Lung microvascular endothelial cell (primary cell): ENCODE data around the gene GNG7. TPM values are rescaled to one million over a fixed set of nuclear protein-coding genes. Genes with fewer than 3 reads are reported as not detected.
A peak's percentile ranks its signal among the peaks of the same experiment; 100 is the strongest.
"Not testable (repeated sequence)": the region's sequence is repeated elsewhere in the genome, so short reads cannot be mapped to it uniquely, and the experiment has no call there.

ENCODE experiments used
- DNase-seq, 2 donors: peaks; one replicate each; pipeline versions ENCODE4 v3.0.0 to v3.0.0-alpha.2; 2010; ENCODE audit warnings: low read depth in 2 of 2
- total RNA-seq: library from RNA; depleted of rRNA; stranded (reverse); fragments of >200 nt; gene quantifications from 2 replicates; pipeline ENCODE4 v1.2.1, GENCODE V29; 2014

The GNG7 gene
- total RNA-seq, 1 donor from 2014 or later = 1.2 TPM

- DNase-seq = peak; percentile 94 to 99
Measured at GRCh38 chr19:2578901-2579677, 123.4 kb downstream of the GNG7 start.

GRCh38 chr19:2578391-2578890, 124.1 kb downstream of the GNG7 start:
- peak; percentile 59 to 77 for DNase-seq

- DNase-seq = no peak
Measured at GRCh38 chr19:2577722-2578335, 124.7 kb downstream of the GNG7 start.

- peak in 1 of 2 donors; percentile 57 for DNase-seq
Measured at GRCh38 chr19:2575734-2576481, 126.6 kb downstream of the GNG7 start.

GRCh38 chr19:2574971-2575630, 127.4 kb downstream of the GNG7 start:
- no peak for DNase-seq

GRCh38 chr19:2574478-2574931, 128.0 kb downstream of the GNG7 start:
- DNase-seq = no peak

GRCh38 chr19:2573916-2574315, 128.6 kb downstream of the GNG7 start:
- no peak for DNase-seq

- DNase-seq = not testable (repeated sequence)
Measured at GRCh38 chr19:2572152-2572551, 130.3 kb downstream of the GNG7 start.

- no peak for DNase-seq
Measured at GRCh38 chr19:2569596-2570465, 132.7 kb downstream of the GNG7 start.

- DNase-seq = no peak
Measured at GRCh38 chr19:2567996-2568395, 134.5 kb downstream of the GNG7 start.

- peak in 1 of 2 donors; percentile 18 for DNase-seq
Measured at GRCh38 chr19:2567580-2567979, 134.9 kb downstream of the GNG7 start.

- not testable (repeated sequence) for DNase-seq
Measured at GRCh38 chr19:2563546-2563945, 138.9 kb downstream of the GNG7 start.

- DNase-seq = no peak
Measured at GRCh38 chr19:2561895-2562294, 140.6 kb downstream of the GNG7 start.

- DNase-seq = no peak
Measured at GRCh38 chr19:2561221-2561620, 141.3 kb downstream of the GNG7 start.

GRCh38 chr19:2560369-2560768, 142.1 kb downstream of the GNG7 start:
- DNase-seq = no peak

- DNase-seq = no peak
Measured at GRCh38 chr19:2558543-2558942, 144.0 kb downstream of the GNG7 start.

GRCh38 chr19:2558131-2558530, 144.4 kb downstream of the GNG7 start:
- DNase-seq = not testable (repeated sequence)

GRCh38 chr19:2557093-2557440, 145.4 kb downstream of the GNG7 start:
- no peak for DNase-seq

- peak in 1 of 2 donors; percentile 69 for DNase-seq
Measured at GRCh38 chr19:2556221-2557092, 146.0 kb downstream of the GNG7 start.
